CD4-positive, alpha-beta T cell treated with Interleukin-12 subunit alpha and Interleukin-12 subunit beta, for 1 hour (primary cell): ENCODE results near the gene ADAT3.

Experiments
- DNase-seq: peaks from one replicate; pipeline ENCODE4 v3.0.0-alpha.2; 2020

ADAT3 gene

DNA sequence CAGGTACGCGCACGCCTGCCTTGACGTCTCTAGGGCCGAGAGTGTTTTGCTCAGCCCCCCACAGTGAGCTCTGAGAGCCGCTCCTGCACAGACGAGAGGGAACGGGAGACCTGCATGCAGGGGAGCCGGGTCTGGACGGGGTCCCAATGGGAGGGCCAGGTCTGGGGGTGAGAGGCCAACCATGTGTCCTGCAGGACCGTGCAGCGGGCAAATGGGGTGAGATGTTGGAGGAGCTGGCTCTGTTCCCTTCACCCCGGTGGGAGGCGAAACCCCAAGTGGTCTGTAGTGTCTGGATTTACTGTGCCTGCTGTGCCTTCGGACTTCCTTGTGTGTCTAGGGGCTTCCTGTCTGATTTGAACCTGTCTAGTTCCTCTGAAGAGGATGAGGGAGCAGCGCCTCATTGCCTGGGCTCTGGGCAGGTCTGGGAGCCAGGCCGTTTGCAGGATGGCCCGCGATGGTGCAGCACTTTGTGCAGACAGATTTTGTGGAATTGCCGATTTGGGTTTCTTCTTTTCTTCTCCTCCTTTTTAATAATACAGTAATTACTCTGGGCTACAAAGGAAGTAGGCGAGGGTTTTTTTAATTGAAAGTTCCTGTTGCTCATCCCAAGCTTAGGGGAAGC is 37.8 kb downstream of the ADAT3 start:
- DNase-seq: peak; percentile 29

GRCh38 chr19:1943661-1944087 is 38.5 kb downstream of the ADAT3 start:
- DNase-seq: no peak

DNA sequence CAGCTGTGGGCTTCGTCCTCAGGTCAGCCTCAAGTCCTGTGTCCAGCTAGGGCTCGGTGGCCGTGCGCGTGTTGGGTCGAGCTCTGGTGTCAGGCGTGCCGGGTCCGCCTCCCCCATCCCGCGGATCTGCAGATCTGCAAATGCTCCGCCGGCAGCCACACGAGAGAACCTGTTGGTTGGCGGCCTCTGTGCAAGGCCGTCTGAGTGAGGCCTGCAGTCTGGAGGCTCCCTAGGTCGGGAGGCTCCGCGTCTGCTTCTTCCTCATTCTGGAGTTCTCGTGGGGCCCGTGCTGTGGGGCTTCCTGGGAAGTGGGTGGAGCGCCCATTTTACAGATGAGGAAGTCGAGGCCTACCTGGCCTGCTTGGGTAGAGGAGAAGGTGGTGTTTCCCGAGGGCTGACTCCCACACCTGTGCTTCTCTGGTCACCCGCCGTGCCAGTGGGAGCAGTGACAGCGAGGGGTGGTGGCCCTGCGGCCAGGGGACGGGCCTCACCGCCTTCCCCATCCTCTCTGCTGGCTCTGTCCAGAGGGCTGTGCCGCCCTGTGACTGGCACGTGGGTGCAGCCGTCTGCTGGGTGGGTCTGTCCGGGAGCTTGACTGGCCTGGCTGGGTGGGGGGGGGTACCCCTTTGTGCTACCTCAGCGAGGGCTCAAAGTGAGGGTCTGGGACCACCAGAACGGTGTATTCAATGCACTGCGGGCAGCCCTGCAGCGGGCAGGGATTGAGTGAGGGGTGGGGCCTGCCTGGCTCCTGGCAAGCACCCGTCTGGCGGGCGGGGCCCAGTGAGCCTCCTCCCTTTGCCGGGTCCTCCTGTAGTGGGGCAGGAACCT is 39.1 kb downstream of the ADAT3 start:
- no peak for DNase-seq

DNA sequence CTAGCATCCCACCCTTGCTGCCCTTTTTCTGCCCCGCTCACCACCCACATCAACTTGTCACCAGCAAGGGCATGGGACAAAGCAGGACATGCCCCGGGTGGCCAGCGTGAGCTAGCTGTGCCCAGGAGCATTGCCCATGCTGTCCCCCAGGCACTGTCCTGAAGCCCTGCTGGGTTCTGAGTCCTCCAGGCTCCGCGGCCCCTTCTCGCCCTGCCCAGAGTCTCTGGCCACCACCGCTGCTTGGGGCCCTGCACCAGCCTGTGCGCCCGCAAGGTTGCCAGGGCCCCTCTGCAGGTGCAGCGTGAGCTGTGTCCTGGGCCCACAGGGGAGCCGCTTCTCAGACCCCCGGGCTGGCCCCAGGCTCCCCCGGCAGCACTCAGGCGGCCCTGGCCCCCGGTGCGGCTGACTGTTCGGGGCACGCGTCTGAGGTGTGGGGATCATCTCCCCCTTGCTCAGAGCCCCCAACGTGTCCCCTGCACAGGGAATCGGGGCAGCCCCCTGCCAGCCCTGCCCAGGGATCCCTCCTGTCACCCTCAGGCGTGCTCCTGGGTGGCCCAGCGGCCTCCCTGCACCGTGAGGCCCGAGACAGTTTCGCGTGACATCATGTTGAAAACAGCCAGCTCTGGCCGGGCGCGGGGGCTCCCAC is 39.8 kb downstream of the ADAT3 start:
- no peak for DNase-seq

GRCh38 chr19:1945899-1946298 is 40.7 kb downstream of the ADAT3 start:
- peak; percentile 36 for DNase-seq

GRCh38 chr19:1947651-1948209 is 42.5 kb downstream of the ADAT3 start:
- DNase-seq: no peak

- no peak for DNase-seq
These were observed 44.3 kb downstream of the ADAT3 start for GRCh38 chr19:1949304-1950101.

DNA sequence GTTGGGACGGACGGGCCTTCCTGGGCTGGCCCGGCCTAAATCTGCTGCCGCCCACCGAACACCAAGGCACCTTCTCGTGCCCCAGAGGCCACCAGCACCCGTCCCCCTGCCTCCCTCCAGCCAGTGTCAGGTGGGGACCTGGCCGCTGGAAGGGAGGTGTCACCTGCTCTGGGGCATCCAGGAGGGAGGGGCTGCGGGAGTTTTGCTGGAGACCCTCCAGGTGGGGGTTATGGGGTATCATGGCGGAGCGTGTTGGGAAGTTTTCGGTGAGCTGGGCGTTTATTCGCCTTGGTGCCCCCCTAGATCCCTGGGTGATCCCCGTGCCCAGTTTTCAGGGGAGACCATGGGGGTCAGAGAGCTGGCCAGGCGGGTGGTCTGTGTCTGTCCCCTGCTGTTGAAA is 45.4 kb downstream of the ADAT3 start:
- DNase-seq: no peak

- DNase-seq: no peak
These were observed 47.4 kb downstream of the ADAT3 start for GRCh38 chr19:1952635-1953034.

GRCh38 chr19:1953037-1953436 is 47.8 kb downstream of the ADAT3 start:
- no peak for DNase-seq

- no peak for DNase-seq
These were observed 48.4 kb downstream of the ADAT3 start for GRCh38 chr19:1953441-1954094.

DNA sequence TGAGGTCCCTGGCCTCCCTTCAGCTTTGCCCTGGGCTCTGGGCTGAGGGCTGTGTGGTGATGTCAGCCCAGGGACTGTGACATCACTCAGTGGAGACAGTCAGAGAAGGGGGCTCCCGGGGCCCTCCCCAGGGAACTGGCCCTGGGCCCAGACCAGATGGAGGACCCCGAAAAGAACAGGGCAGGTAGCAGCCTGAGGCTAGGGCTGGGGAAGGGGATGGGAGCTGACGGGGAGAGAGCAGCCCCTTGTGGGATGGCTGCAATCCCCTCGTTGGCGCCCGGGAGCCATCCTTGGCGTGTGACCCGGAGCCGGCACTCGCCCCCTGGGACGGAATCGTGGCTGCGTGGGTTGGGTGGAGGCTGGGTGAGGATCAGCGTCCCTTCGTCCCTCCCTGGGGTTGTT is 49.3 kb downstream of the ADAT3 start:
- no peak for DNase-seq

DNA sequence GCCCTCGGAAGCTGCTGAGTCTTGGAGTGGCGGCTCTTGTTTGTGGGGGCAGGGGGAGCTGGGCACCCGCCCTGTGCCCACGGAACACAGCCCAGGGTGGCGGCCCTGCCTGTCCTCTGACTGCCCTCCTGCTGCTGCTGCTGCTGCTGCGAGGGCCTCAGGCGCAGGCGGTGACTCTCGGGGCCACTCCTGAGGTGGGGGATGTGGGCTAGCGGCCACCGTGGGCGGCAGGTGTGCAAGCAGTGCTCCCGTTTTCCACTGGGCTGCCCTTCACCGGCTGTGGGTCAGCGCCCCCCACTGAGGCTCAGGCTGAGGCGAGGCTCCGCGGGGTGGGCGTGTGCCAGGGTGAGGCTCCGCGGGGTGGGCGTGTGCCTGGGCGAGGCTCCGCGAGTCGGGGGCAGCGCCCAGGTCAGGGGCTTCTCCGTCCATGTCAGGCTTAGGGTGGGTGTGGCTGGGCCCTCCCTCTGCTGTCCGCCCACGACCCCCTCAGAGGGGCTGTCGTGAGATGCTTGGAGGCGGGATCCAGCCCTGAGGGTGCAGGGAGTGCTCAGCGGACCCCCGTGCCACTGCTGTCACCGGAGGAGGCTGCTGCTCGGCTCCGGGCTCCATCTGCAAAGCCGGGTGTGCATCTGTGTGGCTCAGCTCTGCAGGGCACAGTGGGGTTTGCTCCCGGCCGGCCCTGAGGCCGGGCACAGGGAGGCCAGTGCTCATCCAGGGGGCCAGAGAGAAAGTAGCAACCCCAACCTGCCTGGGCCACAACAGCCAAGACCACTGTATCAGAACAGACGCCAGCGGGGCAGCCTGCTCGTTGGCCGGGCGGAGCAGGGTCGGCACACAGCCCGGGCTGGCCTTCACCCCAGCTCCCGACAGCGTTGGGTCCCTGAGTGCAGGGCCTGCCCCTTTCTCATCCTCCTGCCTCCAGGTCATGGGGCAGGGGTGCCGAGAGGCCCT is 50.2 kb downstream of the ADAT3 start:
- DNase-seq: no peak

GRCh38 chr19:1956122-1956494 is 50.9 kb downstream of the ADAT3 start:
- DNase-seq: no peak

GRCh38 chr19:1956868-1957492 is 51.8 kb downstream of the ADAT3 start:
- DNase-seq: no peak

DNA sequence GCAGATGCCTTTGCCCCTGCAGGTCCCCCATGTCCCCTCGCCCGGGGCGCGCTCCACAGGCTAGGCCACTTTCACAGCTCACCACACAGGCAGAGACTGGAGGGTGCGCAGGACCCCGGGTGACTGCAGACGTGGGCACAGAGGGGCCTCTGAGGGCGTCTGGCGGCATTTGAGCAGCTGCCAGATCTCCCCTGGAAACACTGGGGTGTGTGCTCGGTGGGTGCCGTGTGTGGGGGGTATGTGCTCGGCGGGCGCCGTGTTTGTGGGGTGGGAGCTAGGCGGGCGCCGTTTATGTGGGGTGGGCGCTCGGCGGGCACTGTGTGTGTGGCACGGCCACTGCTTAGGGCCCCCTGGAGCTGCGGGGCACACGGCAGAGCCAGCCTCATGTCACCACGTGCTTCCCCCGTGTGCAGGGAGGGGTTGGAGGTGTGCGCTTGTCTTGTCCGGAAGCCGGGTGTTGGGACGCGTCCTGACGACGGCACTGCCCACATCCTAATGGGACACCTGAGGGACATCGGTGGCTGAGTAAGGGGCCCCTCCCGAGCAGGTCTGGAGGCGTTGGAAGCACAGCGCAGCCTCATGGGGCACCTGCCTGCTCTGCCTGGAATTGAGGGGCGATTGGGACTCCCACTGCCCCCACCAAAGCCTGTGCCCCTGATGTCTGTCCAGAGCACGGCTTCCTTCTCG is 52.5 kb downstream of the ADAT3 start:
- no peak for DNase-seq

DNA sequence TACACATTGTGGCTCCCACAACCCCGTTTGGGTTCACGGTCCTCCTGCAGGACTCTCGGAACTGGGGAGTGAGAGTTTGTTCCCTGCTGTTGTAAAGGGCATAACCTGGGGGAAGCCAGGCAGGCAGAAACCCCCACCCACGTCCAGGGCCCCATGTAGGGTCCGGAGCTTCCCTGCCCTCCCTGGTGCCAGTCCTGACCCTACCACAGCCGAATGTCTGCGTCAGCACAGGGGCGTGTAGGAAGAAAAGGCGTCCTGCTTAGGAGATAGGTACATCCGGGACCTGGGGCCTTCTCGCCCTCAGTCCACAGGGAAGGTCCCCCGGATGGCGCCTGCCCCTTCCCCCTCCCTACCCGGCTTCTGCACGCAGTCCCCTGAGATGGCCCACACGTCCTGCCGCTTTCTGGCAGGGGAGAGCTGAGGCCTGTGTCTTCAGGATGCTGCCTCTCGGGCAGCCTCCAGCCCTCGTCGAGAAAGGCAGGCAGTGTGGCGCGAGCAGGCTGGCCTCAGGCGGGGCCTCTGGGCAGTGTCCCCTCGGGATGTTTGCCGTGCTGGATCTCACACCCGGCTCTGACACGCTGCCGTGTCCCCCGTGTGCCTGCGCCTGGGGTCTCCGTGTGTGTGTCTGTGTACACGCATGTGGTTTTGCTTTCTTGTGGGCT is 54.9 kb downstream of the ADAT3 start:
- DNase-seq: no peak

DNA sequence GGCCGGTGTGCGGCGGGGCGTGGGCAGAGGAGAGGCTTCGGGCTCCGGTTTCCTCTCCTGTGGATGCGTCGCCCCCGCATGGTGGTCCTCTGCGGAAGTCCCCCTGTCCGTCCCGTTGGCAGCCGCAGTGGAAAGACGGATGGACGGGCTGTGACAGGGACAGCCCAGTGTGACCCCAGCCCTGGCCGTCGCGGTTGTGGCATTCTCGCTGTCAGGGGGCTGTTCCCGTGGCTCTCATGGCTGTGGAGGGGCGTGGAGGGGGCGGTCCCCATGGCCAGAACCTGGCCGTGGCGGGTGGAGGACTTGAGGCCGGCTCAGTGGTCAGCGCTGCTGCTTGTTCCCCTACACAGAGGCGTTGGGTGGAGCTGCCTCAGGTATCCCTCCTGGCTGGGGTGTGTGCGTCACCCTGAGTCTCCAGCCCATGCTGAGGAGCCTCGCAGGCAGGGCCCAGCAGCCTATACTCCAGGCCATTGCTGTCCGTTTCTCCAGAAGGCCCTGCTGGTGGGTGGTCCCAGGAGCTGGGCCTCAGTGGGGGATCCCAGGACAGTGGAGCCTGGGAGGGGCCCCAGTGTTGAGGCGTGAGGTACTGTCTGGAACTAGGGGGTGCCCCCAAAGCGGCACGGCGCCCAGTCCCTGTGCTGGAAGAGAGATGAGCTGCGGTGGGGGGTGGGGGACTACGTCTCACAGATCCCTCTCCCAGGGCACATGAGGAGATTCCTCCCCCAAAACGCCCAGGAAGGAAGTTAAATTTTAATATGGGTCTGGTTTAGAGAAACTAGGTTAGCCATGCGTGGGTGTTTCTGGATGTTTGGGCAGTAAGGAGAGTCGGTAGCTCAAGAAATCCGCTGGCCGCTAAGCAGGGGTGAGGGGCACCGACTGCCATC is 56.0 kb downstream of the ADAT3 start:
- DNase-seq: no peak
